ENCODE results near the gene JAKMIP2. TPM values are rescaled to one million over a fixed set of nuclear protein-coding genes. Genes with fewer than 3 reads are reported as not detected.

JAKMIP2 gene
- total and polyA plus RNA-seq, 10 of the 15 experiments (the other 5 are each of a cell fraction or from before 2014, with no cell fraction given): 0.51 to 1.8 (median 0.89) TPM

DNA sequence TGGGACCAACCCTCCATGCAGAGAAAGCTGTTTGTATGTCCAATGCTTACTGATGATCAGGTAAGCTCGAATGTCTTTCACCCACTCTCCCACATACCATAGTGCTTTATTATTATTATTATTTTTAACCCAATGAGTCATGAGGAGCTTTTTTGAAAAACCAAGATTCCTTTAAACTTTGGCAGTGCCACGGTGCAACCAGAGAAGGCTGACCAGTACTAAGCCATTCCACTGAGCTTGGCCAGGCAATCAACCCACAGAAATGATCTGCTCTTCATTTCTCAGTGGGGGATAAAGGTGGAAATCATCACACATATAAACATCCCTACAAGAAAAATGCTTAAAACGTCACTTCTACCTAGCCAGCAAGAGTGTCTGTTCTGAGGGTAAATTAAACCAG is 35.5 kb downstream of the JAKMIP2 start:
- ATAC-seq (no peak), DNase-seq (ENCODE audit: low read depth, low spot score) (no peak), FAIRE-seq (no peak)
- Histone ChIP-seq H3K27ac (ENCODE audit: control insufficient read depth, insufficient read depth) (no peak overlapping the region), H3K4me2 (ENCODE audit: control insufficient read depth, insufficient read depth) (no peak overlapping the region), H3K4me1 (ENCODE audit: control insufficient read depth, insufficient read depth, low read length) (no peaks in the 10 kb centered on the region), H3K9me3 (replicated peaks; ENCODE audit: control insufficient read depth, insufficient read depth, low read length) (no peaks in the 10 kb centered on the region), H4K20me1 (ENCODE audit: control insufficient read depth, insufficient read depth) (no peaks in the 10 kb centered on the region), H3K79me2 (ENCODE audit: control insufficient read depth, insufficient read depth, low read length) (no peaks in the 10 kb centered on the region), H3K27me3 (replicated peaks in 1 of 2; ENCODE audit: control insufficient read depth in 2 of 2, insufficient read depth in 2 of 2, low read length in 1 of 2) (no peaks in the 10 kb centered on the region), H3K9ac (ENCODE audit: control insufficient read depth, insufficient read depth, low read length) (no peak overlapping the region), H3K4me3 (no peak overlapping the region), H3K36me3 (ENCODE audit: control insufficient read depth in 2 of 2, insufficient read depth in 2 of 2, low read length in 1 of 2) (no peaks in the 10 kb centered on the region), H2AFZ (ENCODE audit: control insufficient read depth, low read depth, low read length) (no peak overlapping the region)
- ChIA-PET POLR2A (no interaction called here), SMC1A (ENCODE audit: uncharacterized antibody, unreplicated experiment) (no interaction called here), CTCF (no interaction called here), RAD21 (ENCODE audit: unreplicated experiment) (no interaction called here)
- 0% methylated on average over 3 of the region's 3 CpGs for WGBS (ENCODE audit: insufficient coverage, insufficient replicate concordance, low lambda C conversion rate, missing lambda C conversion rate)
- TF ChIP-seq MEF2A (IDR thresholded peaks at IDR 0.05; ENCODE audit: insufficient read depth, low read depth, low read length) (no peak), IKZF1 (conservative IDR thresholded peaks at IDR 0.05) (no peak), ZNF217 (IDR thresholded peaks at IDR 0.05) (no peak), JUND (IDR thresholded peaks at IDR 0.05; ENCODE audit: low read depth, low read length) (no peak), ZNF274 (IDR thresholded peaks at IDR 0.05; ENCODE audit: insufficient read depth, insufficient read length) (no peak), CHD1 (IDR thresholded peaks at IDR 0.05; ENCODE audit: low read depth, low read length) (no peak), PRDM15 (CRISPR knock-in tag; IDR thresholded peaks at IDR 0.05) (no peak), ATF7 (IDR thresholded peaks at IDR 0.05; ENCODE audit: low read depth) (no peak), SMAD1 (IDR thresholded peaks at IDR 0.05; ENCODE audit: low read depth, partially characterized antibody) (no peak), YY1 (IDR thresholded peaks at IDR 0.05; ENCODE audit: low read depth, low read length) (no peak), POLR2AphosphoS5 (IDR thresholded peaks at IDR 0.05; ENCODE audit: low read length) (no peak), MYC (IDR thresholded peaks at IDR 0.05; ENCODE audit: insufficient read depth, insufficient read length, insufficient replicate concordance, low read length, severe bottlenecking) (no peak), TCF3 (IDR thresholded peaks at IDR 0.05; ENCODE audit: borderline replicate concordance, insufficient read depth, low read depth, low read length) (no peak), ZBED1 (IDR thresholded peaks at IDR 0.05; ENCODE audit: borderline replicate concordance) (no peak), ETV6 (conservative IDR thresholded peaks at IDR 0.05 in 1 of 2, IDR thresholded peaks at IDR 0.05 in 1 of 2; ENCODE audit: borderline replicate concordance in 1 of 2, low read depth in 1 of 2) (no peak), PAX8 (IDR thresholded peaks at IDR 0.05) (no peak)
- TF ChIP-seq, protein P1, sequence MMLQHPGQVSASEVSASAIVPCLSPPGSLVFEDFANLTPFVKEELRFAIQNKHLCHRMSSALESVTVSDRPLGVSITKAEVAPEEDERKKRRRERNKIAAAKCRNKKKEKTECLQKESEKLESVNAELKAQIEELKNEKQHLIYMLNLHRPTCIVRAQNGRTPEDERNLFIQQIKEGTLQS (IDR thresholded peaks at IDR 0.05; ENCODE audit: borderline replicate concordance, extremely low read depth, low read depth, low read length): no peak
- intact Hi-C loops (cut with micrococcal nuclease; ENCODE audit: unreplicated experiment): no loop called here
- no TSS peak for BruUV-seq (replicated peaks)
- in situ Hi-C loops (cut with MboI): no loop called here

All from GM12878 (cell line).